Parathyroid adenoma (tissue), 2 donors: ENCODE measurements around the gene USP3.
A peak's percentile ranks its signal among the peaks of the same experiment; 100 is the strongest.

Source experiments
- H2AFZ ChIP-seq: fragments of 300-600 bp; sonication (generic); one replicate; pipeline ENCODE4 v1.7.0; 2017; ENCODE audit warnings: antibody characterized with exemption, mild to moderate bottlenecking
- H3K27ac ChIP-seq: fragments of 300-600 bp; sonication (generic); one replicate; pipeline ENCODE4 v1.7.0; 2017
- H3K27me3 ChIP-seq: fragments of 300-600 bp; sonication (generic); one replicate; pipeline ENCODE4 v1.7.0; 2017; ENCODE audit warnings: low read length; ENCODE audit not compliant: control insufficient read depth, insufficient read depth
- H3K36me3 ChIP-seq: fragments of 300-600 bp; sonication (generic); one replicate; pipeline ENCODE4 v1.7.0; 2017; ENCODE audit warnings: low read length; ENCODE audit not compliant: control insufficient read depth, insufficient read depth
- H3K4me1 ChIP-seq: fragments of 300-600 bp; sonication (generic); one replicate; pipeline ENCODE4 v1.7.0; 2017; ENCODE audit warnings: control low read depth
- H3K4me2 ChIP-seq: fragments of 300-600 bp; sonication (generic); one replicate; pipeline ENCODE4 v1.7.0; 2017; ENCODE audit warnings: low read length
- H3K4me3 ChIP-seq: fragments of 300-600 bp; sonication (generic); one replicate; pipeline ENCODE4 v1.7.0; 2017; ENCODE audit warnings: low read depth, low read length
- H3K79me2 ChIP-seq: fragments of 300-600 bp; sonication (generic); one replicate; pipeline ENCODE4 v1.7.0; 2017; ENCODE audit warnings: control low read depth
- H3K9ac ChIP-seq: fragments of 300-600 bp; sonication (generic); one replicate; pipeline ENCODE4 v1.7.0; 2017; ENCODE audit warnings: mild to moderate bottlenecking
- H3K9me3 ChIP-seq: fragments of 300-600 bp; sonication (generic); one replicate; pipeline ENCODE4 v1.7.0; 2017; ENCODE audit warnings: low read length; ENCODE audit not compliant: control insufficient read depth
- CTCF ChIP-seq: fragments of 300-600 bp; sonication (generic); IDR thresholded peaks from one replicate; pipeline ENCODE4 v1.7.0; 2017; ENCODE audit warnings: antibody characterized with exemption, mild to moderate bottlenecking
- donor health status: primary hyperparathyroidism.

USP3 gene

GRCh38 chr15:63598473-63599400 lies 94.3 kb downstream of the USP3 start:
- H3K9me3 ChIP-seq: no peaks in the 10 kb centered on the region
- no peak overlapping the region for H3K4me2 ChIP-seq
- no peaks in the 10 kb centered on the region for H3K27me3 ChIP-seq
- H3K79me2 ChIP-seq: no peaks in the 10 kb centered on the region
- H2AFZ ChIP-seq: no peak overlapping the region
- H3K9ac ChIP-seq: no peak overlapping the region
- H3K4me1 ChIP-seq: no peaks in the 10 kb centered on the region
- H3K4me3 ChIP-seq: no peak overlapping the region
- TF ChIP-seq CTCF: no peak
- no peaks in the 10 kb centered on the region for H3K36me3 ChIP-seq
- no peak overlapping the region for H3K27ac ChIP-seq

- no peaks in the 10 kb centered on the region for H3K79me2 ChIP-seq
- no peaks in the 10 kb centered on the region for H3K4me1 ChIP-seq
- no peaks in the 10 kb centered on the region for H3K36me3 ChIP-seq
- no peaks in the 10 kb centered on the region for H3K27me3 ChIP-seq
- peak overlapping the region; percentile 83 for H2AFZ ChIP-seq
- peak overlapping the region; percentile 87 for H3K4me2 ChIP-seq
- H3K4me3 ChIP-seq: no peak overlapping the region
- H3K9me3 ChIP-seq: no peaks in the 10 kb centered on the region
- H3K27ac ChIP-seq: no peak overlapping the region
- TF ChIP-seq CTCF: no peak
- no peak overlapping the region for H3K9ac ChIP-seq
Observed at GRCh38 chr15:63599401-63600000, 95.1 kb downstream of the USP3 start.

GRCh38 chr15:63600001-63600615 lies 95.7 kb downstream of the USP3 start:
- H3K9ac ChIP-seq: no peak overlapping the region
- peak overlapping the region; percentile 83 for H2AFZ ChIP-seq
- H3K4me1 ChIP-seq: no peaks in the 10 kb centered on the region
- no peak for TF ChIP-seq CTCF
- H3K4me3 ChIP-seq: peak overlapping the region; percentile 58
- peak overlapping the region; percentile 87 for H3K4me2 ChIP-seq
- no peaks in the 10 kb centered on the region for H3K9me3 ChIP-seq
- H3K27ac ChIP-seq: peak overlapping the region; percentile 32
- H3K27me3 ChIP-seq: no peaks in the 10 kb centered on the region
- H3K36me3 ChIP-seq: no peaks in the 10 kb centered on the region
- no peaks in the 10 kb centered on the region for H3K79me2 ChIP-seq

GRCh38 chr15:63600616-63601025 lies 96.2 kb downstream of the USP3 start:
- H2AFZ ChIP-seq: peak overlapping the region; percentile 83
- H3K79me2 ChIP-seq: no peaks in the 10 kb centered on the region
- peak overlapping the region; percentile 76 for H3K4me3 ChIP-seq
- peak overlapping the region; percentile 32 for H3K27ac ChIP-seq
- H3K27me3 ChIP-seq: no peaks in the 10 kb centered on the region
- H3K9me3 ChIP-seq: no peaks in the 10 kb centered on the region
- TF ChIP-seq CTCF: no peak
- peak overlapping the region; percentile 97 for H3K4me2 ChIP-seq
- no peaks in the 10 kb centered on the region for H3K4me1 ChIP-seq
- no peaks in the 10 kb centered on the region for H3K36me3 ChIP-seq
- H3K9ac ChIP-seq: no peak overlapping the region
